Middle frontal gyrus (tissue), 1 donor: Measurements from ENCODE around the gene GAR1.
"Not testable (repeated sequence)": the region's sequence is repeated elsewhere in the genome, so short reads cannot be mapped to it uniquely, and the experiment has no call there.

Source experiments
- DNase-seq: peaks from one replicate; pipeline ENCODE4 v3.0.0-alpha.2; 2015; ENCODE audit warnings: low spot score; ENCODE audit errors: extremely low spot score

Gene GAR1

DNA sequence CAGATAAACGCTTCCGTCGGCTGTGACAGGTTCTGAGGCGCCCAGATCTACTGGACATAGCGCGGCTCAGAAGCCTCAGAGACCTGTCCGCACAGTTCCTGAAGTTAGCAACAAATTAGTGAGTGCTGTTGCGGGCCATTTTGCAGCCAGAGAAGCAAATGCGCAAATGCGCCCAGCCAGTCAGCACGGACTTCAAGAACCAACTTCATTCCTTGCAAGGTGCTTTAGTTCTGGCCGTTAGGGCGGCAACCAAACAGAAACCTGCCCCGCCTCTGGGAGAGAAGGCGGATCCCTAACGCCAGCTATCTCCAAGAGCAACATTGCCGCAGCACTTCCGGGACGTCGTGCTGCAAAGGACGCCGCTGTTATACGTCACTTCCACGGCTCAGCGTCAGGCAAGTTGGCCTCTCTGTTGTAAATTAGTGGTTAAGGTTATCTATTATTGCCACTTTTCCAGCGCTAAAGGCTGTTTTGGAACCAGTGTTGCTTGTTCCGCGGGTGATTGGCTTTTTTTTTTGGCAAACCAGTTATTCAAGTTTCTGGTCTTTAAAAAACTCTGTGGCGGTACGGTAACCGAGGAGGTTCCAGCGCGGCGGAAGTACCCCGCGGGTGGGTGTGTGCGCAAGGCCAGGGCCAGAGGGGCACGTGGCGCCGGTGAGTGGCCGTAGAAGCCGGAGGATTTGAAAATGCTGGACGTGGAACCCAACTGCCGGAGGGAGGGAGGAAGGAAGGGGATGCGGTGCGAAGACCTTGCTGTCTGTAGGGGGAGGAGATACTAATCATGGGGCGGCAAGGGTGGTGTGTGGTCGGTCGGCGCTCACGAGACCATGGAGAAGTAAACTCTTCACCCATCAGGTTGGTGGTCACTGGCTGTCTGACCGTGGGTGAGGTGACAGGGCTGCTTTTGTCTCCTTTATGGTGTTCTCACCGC lies at the start of gene GAR1:
GAR1 (plus strand) TSS at position 612 of the 931 bp plus-strand sequence. CDS start 403 bp downstream, outside the sequence.
- peak; percentile 88 for DNase-seq

DNA sequence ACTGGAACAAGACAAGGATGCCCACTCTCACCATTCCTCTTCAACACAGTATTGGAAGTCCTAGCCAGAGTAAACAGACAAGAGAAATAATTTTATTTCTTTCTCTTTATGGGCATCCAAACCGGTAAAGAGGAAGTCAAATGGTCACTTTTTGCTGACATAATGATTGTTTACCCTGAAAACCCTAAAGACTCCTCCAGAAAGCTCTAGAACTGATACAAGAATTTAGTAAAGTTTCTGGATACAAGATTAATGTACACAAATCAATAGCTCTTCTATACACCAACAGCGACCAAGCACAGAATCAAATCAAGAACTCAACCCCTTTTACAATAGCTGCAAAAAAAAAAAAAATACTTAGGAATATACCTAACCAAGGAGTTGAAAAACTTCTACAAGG lies 33.5 kb upstream of the GAR1 start:
- DNase-seq = not testable (repeated sequence)

DNA sequence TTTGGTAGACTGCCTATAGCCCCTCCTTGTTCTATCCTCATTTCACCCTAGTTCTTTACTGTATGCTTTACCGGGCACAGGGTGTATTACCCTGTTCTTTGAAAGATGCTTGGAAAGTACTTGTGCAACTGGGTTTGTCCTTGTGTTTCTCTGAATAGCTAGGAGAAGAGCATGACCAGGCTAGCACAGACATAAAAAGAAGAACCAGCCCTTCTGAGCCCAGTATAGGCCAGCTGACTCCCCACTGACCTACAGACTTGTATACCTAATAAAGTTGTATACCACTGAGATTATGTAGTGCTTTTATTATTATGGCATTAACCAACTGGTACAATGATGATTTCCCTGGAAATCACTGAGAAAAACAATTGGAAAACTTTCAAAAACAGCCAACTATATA lies 28.7 kb upstream of the GAR1 start:
- no peak for DNase-seq

DNA sequence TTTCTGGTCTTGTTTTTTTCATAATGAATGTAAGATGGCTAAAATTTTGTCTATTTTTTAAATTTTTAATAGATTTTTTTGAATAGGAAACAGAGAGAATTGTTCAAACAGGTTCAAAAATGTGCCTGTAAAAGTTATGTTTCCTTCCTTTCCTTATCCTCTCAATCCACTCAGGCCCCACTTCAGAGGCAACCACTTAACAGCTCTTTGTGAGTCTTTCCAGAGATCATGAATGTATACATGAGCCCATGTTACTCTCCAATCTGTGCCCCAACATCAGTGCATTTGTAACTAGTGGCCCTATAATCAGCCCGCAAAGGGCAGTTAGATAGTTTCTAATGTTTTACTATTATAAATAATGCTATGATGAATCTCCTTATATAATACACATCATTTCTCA lies 27.8 kb upstream of the GAR1 start:
- DNase-seq = no peak

DNA sequence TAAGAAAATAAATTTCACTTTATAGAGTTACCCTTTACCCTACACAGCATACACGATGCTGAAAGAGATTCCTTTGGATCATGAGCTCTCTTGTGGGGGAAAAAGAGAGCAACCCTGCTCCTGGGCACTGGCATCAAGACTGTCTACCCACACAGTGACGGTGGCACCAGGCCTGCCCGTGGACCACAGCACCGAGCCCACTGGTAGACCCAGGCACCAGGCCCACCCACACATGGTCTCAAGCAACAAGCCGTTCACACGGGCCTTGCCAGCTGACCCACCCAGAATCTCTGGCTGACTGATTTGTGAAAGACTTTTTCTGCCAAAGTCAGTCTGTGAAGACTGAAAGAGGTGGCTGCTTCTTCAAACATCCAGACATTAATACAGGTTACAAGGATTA lies 20.5 kb upstream of the GAR1 start:
- DNase-seq = no peak

DNA sequence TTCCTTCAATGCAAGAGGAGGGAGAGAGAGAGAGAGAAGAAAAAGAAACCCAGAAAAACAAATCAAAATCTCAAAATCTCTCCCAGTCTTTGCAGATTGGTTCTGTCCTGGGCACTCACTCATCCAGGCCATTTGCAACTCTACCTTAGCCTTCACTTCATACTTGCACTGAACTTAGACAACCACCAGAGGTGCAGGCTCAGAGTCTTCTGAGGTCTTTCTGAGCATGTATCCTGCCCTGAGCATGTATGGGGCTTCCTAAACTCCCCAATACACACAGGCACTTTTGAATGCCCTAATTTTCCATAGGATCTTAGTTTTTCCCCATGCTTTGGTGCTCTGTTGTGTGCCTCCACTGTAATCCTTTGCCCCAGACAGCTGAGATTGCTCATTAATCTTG lies 16.7 kb upstream of the GAR1 start:
- DNase-seq = no peak

DNA sequence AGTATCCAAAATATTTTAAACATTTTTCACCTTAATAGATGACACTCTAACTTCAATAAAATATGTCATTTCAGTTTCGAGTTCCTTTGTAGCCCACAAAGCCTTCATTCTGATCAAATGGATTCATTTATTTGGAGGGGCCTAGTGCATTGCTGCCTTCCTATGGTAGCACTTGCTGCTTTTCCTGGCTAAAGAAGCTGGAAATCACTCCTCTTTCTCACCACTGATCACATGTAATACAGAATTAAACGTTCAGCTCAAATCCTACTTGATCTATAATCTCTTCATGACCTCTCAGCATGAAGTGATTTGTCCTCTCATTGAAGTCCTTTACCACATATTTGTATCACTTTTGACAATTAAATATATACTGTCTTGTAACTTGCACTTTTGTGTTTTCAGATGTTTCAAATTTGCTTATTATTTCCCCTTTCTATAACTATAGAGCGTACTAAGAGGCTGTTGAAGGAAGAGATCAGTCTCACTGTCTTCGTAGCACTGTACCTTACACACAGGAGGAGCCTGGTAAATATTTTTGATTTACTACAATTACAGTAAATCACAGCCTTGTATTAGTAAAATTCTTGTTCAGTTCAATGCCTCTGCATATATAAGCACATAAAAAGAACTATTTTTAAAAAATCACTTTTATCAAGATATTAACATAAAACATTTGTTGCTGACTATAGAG lies 14.3 kb upstream of the GAR1 start:
- DNase-seq = no peak

DNA sequence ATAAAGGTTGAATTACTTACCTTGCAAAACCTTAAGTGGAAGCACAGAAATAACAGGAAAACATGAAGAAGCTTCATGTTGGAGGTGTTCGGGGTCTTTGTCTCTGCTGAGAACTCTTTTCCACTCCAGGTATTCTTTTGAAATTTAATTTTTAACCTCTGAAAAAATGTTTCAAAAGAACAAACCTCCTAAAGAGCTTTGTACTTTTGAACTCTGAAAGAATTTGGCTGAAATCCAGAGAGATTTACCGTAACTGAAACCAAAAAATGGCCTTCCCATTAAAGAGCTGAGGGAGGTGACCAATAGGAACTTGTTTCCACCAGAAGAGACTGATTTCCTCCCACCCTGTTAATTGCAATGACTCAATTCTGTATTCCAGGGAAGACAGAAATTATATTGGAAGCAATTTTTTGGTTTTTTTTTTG lies 13.7 kb upstream of the GAR1 start, which contains the start of gene CFI:
CFI (minus strand) TSS at position 105 of the 425 bp plus-strand sequence; CDS start at position 77, 28 bp downstream.
- DNase-seq = no peak

DNA sequence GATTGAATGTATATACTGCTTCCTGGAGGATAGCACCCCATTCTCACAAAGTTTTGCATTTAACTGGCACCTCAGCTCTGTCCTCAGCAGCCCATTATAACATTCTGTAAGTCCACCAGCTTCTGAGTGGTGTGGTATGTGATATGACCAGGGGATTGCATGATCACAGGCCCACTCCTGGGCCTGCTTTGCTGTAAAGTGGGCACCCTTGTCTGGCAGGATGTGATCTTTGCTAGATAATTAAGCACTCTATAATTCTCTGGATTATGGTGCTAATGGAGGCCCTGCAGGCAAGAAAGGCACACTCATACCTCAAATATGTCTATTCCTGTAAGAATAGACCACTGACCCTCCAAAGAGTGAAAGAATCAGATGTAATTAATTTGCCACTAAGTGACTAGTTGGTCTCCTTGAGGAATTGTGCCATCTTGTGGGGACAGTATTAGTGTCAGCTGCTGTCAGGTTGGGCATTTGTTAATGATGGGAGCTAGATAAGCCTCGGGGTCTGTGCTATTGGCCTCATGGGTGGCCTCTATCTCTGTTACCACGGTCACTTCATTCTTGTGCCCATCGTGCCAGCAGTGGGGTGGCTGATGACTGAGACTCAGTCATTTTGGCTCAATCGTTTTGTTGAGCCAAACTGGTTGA lies 11.5 kb upstream of the GAR1 start:
- no peak for DNase-seq

DNA sequence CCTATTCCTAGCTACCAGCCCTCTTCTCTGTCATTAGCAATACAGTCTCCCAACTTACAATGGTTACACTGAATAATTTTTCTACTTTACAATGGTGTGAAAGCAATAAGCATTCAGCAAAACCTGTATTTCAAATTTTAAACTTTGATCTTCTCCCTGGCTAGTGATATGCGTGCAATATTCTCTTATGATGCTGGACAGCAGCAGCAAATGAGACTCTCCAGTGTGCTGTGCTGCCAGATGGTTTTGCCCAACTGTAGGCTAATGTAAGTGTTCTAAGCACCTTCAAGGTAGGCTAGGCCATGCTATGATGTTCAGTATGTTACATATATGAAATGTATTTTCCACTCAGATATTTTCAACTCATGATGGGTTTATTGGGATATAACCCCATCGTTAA lies 5.9 kb upstream of the GAR1 start:
- DNase-seq = no peak

DNA sequence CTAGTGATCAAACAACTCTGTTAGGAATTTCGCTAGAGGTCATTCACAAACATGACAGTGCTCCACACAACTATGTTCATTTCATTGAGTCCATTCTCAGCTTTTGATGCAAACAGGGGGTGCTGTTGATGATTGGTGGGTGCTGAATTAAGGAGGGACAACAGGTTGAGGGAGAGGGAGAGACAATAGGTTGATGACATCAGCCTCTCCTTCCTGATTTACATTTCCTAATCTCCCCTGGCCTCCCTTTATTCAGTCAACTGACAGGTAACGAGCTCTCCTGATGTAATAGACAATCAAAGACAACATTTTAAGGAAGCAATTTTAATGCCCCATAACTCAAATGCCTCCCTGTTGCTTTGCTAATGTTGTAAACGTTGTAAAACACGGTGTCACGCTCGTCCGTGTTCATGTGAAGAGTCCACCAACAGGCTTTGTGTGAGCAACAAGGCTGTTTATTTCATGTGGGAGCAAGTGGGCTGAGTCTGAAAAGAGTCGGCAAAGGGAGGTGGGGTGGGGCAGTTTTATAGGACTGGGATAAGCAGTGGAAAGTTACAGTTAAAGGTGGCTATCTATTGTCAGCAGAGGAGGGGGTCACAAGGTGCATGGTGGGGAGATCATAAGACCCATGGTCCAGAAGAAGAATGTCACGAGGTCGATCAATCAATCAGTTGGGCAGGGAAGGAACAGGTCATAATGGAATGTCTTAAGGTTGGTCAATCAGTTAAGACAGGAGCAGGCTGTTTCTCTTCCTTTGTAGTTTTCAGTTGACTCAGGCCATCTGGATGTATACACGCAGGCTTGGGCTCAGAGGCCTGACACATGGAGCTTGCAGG lies 4.8 kb upstream of the GAR1 start:
- no peak for DNase-seq

DNA sequence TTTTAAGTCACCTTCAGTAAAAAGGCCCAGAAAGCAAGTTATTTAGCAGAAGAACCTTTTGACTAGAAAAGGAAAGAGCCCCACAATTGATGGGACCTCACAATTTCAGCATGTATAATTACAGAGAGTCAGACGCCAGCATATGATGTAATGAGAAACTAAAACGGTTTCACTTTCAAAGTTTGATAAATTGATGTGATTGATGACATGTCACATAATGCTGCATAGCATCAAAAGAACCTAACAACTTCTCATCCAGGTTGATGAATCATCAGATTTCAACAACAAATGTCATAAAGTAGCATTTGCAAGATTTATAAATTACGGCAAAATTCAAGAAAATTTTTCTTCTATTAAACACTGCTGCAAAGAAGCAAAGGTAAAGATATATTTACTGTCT lies 3.9 kb upstream of the GAR1 start:
- no peak for DNase-seq

DNA sequence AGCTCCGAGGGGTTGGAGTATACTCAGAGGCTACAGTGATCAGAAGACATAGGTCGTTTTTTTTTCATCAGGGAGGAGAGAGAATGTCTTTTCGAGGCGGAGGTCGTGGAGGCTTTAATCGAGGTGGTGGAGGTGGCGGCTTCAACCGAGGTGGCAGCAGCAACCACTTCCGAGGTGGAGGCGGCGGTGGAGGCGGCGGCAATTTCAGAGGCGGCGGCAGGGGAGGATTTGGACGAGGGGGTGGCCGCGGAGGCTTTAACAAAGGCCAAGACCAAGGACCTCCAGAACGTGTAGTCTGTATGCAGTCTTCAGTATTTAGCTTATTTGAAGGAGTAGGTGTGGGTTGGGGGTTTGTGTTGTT lies 500 bp downstream of the GAR1 start:
- DNase-seq = no peak

DNA sequence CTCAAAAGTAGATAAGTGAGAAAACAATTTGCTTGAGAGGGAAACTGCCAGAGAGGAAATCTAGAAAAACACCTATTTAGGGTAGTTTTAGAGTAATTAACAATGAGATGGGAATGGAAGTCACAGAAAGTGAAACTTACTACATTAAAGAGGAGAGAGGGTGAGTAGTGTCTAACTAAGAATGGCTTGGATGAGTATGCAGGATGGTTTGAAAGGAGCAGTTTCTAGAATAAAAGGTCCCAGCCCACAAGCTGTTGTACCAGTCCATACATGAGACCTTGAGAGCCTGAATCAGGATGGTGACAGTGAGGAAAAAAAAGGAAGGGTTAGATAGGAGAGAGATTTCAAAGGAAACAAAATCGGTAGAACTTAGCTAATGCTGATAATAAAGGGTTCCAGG lies 1.3 kb downstream of the GAR1 start:
- no peak for DNase-seq

DNA sequence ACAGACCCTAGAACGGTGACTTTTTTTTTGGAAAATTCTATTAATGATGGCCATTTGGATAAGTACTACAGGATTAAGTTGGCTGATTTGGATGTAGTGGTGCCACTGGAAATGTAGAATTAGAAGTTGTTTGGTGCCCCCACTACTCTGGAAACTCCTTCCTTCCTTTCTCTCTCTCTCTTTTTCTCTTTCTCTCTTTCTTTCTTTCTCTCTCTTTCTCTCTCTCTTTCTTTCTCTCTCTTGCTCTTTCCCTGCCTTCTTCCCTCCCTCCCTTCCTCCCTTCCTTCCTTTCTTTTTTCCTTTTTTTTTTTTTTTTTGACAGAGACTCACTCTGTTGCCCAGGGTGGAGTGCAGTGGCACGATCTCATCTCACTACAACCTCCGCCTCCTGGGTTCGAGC lies 2.7 kb downstream of the GAR1 start:
- DNase-seq = no peak

DNA sequence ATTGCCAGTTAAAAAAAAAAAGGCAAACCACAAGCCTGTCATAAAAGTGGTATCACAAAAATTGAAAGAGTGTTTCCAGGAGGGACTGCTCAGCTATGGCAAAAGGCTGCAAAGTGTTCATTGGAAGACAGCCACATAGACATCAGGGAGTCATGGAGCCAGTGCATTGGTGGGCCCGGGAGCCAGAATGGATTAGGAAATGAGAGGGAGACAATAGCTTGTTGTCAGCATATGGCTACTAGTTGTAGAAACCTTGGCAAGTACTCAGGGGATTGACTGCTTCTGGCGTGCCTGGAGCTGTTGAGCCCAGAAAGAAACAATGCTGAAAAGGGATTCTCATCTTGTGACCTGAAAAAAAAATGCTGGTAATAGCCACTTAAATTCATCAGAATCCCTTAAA lies 5.0 kb downstream of the GAR1 start:
- no peak for DNase-seq

DNA sequence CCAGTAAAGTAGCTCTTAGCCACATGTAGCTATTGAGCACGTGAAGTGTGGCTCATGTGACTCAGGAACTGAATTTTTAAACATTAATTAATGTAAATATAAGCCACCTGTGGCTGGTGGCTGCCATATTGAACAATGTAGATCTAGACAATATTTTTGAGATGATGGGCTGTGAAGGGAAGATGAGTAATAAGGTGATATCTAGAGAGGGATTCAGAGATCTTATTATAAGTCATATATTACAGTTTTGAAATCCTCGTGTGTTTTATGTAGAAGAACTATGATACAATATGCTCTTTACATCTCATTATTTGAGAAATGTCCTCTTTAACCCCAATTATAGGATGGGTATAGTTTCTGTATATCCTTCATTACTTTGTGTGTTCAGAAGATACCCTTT lies 5.6 kb downstream of the GAR1 start:
- DNase-seq = no peak

DNA sequence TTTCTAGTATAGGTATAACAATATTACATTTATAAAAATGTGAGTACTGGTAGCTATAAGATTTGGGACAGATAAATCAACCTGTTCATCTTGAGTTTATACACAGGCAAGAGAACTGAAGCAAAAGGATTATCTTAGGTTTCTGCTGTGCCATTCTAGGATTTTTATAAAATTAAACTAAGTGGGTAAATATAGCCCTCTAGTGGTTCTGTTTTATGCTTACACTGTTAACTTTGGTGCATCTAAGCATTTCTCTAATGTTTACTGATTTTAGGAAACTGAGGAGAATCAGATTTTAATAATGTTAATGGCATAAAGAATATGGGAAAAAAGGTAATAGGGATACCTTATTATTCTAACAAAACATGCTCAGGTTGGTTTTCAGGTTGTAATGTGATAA lies 11.2 kb downstream of the GAR1 start:
- DNase-seq = peak; percentile 21

DNA sequence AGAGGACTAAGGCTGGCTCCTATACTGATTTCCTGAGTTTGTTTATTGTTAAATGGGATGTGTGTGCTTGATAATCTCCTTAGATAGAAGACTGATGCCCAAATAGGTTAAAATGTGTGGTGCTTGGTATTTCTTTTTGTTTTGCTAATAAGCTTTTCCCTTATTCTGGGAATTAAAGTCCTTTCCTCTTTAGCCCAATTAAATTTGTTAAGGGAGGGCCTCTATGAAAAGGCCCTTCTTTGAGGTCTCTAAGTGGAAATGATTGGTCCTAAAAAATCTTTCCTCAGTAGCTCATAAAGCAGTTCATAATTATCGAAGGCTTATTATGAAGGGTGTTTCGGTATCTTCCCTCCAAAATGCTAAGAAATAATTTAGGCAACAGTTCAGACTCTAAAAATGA lies 12.1 kb downstream of the GAR1 start, which contains the start of gene RRH:
RRH (plus strand) TSS at position 301 of the 400 bp plus-strand sequence; CDS start at position 357, 56 bp downstream.
- no peak for DNase-seq

DNA sequence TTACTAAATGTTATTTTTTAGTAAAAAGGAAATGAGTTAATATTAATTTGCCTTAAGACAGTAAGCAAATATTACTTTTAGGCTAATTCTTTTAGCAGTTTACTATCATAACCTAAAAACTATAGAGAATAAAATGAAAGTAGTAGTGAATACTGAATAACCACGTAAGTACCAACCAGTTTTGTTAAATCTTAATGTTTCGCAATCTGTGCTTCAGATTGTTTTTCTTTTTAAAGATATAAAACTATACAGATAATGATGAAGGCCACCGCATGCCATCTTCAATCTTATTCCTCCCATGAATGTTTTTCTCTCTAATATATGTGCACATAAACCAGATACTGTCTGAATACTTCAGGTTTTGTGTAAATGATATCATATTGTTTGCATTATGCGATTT lies 18.2 kb downstream of the GAR1 start:
- no peak for DNase-seq

DNA sequence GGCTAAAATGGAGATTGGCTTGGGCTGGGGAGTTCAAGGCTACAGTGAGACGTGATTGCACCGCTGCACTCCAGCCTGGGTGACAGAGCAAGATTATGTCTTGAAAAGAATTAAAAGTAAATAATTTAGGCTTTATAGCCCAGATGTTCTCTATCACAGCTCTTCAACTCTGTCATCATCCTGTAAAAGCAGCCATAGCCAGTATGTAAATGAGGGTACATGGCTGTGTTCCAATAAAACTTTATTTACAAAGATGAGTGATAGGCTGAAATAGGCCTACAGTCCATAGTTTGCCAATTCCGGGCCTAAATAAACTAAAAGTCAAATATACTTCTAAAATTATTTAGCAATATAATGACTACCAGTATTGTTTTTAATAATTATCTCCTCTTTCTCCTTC lies 21.4 kb downstream of the GAR1 start:
- no peak for DNase-seq
